Esophagus squamous epithelium (tissue), 4 donors: ENCODE results near the gene RFNG.

Source experiments
- CTCF ChIP-seq, 6 experiments: fragments of 450-650 bp in 4 of 6; fragments of 200-600 bp in 2 of 6; sonication (generic) in 2 of 6; IDR thresholded peaks; one replicate each; pipeline ENCODE4 v1.5.1; 2016 to 2019; ENCODE audit warnings: antibody characterized with exemption in 6 of 6, mild to moderate bottlenecking in 4 of 6, moderate library complexity in 4 of 6
- POLR2A ChIP-seq, 4 donors: fragments of 450-650 bp; IDR thresholded peaks; one replicate each; pipeline ENCODE4 v1.6.1; 2017; ENCODE audit warnings: antibody characterized with exemption in 4 of 4, mild to moderate bottlenecking in 4 of 4, moderate library complexity in 3 of 4

- TF ChIP-seq CTCF (IDR thresholded peaks at IDR 0.05) = no peak
- no peak for TF ChIP-seq POLR2A (IDR thresholded peaks at IDR 0.05)
Measured at GRCh38 chr17:82013341-82013740, 38.3 kb downstream of the RFNG start.
